Body of pancreas (tissue), 4 donors: ENCODE data around the gene C1GALT1.

Source experiments
- POLR2A ChIP-seq, 3 donors: fragments of 450-650 bp; IDR thresholded peaks; one replicate each; pipeline ENCODE4 v1.6.1; 2016; ENCODE audit warnings: antibody characterized with exemption in 3 of 3, mild to moderate bottlenecking in 2 of 3
- TF ChIP-seq, protein P1 (sequence below), 7 experiments: fragments of 450-650 bp in 4 of 7; fragments of 200-600 bp in 3 of 7; sonication (generic) in 3 of 7; IDR thresholded peaks; one replicate each; pipeline ENCODE4 v1.5.1; 2016 to 2019; ENCODE audit warnings: antibody characterized with exemption in 7 of 7

DNA sequence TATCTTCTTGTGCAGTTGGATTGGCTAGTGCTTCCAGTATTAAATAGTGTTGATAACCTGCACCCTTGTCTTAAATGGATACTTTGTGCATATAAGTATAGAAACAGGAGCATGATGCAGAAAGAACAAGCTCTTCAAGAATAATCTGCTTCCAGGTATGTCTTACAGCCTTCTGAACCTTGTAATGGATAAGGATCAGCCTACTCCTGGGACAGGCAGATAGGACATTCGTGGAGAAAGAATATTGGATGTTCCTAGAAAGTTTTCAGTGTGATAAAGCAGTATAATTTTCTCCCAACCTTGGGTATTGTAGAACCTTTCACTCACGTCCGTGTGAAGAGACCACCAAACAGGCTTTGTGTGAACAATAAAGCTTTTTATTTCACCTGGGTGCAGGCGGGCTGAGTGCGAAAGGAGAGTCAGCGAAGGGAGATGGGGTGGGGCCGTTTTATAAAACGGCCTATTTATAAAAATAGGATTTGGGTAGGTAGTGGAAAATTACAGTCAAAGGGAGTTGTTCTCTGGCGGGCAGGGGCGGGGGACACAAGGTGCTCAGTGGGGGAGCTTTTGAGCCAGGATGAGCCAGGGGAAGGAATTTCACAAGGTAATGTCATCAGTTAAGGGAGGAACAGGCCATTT is 27.2 kb downstream of the C1GALT1 start:
- TF ChIP-seq, protein P1, sequence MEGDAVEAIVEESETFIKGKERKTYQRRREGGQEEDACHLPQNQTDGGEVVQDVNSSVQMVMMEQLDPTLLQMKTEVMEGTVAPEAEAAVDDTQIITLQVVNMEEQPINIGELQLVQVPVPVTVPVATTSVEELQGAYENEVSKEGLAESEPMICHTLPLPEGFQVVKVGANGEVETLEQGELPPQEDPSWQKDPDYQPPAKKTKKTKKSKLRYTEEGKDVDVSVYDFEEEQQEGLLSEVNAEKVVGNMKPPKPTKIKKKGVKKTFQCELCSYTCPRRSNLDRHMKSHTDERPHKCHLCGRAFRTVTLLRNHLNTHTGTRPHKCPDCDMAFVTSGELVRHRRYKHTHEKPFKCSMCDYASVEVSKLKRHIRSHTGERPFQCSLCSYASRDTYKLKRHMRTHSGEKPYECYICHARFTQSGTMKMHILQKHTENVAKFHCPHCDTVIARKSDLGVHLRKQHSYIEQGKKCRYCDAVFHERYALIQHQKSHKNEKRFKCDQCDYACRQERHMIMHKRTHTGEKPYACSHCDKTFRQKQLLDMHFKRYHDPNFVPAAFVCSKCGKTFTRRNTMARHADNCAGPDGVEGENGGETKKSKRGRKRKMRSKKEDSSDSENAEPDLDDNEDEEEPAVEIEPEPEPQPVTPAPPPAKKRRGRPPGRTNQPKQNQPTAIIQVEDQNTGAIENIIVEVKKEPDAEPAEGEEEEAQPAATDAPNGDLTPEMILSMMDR (IDR thresholded peaks at IDR 0.05) = no peak
- no peak for TF ChIP-seq POLR2A (IDR thresholded peaks at IDR 0.05)
